ENCODE results near the gene GPR33. TPM values are rescaled to one million over a fixed set of nuclear protein-coding genes. Genes with fewer than 3 reads are reported as not detected.

The GPR33 gene
- total and polyA plus RNA-seq, 2 of the 8 experiments (the other 6 are each of a cell fraction or from before 2014, with no cell fraction given): not detected

DNA sequence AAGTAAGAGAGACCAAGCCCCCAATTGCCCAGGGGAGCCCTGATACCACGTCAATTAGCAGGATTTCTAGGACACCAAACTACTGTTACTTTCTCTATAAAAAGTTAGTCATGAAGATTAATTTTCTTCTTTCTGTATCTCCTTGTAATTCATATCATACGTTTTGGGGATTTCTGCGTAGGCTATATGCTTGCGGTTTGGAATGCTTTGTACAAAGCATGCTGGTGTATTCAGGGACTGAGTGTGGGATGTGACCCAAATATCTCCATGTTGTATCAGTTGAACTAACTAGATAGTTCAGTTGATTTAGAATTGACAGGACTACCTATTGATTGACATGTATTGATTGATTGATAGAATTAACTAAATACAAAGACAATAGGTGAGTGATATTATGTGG, 7.7 kb downstream of the GPR33 start (continued):
- TF ChIP-seq KDM1A (IDR thresholded peaks at IDR 0.05; ENCODE audit: borderline replicate concordance, low read length) (no peak), POLR2AphosphoS5 (IDR thresholded peaks at IDR 0.05; ENCODE audit: low read depth, low read length) (no peak), ATF2 (IDR thresholded peaks at IDR 0.05; ENCODE audit: low read length) (no peak)

All from H1 (cell line).